ENCODE measurements around the gene FCHSD1.

GRCh38 chr5:141635646-141636045 lies 15.6 kb downstream of the FCHSD1 start:
- TF ChIP-seq CTCF (IDR thresholded peaks at IDR 0.05; ENCODE audit: low read depth, low read length, poor library complexity, severe bottlenecking) (no peak), EZH2phosphoT487 (IDR thresholded peaks at IDR 0.05; ENCODE audit: borderline replicate concordance, low read length) (no peak)

Measured in DOHH2 (cell line).